GM10847 (cell line): ENCODE data around the gene XRCC5.

Experiments used
- POLR2A ChIP-seq: IDR thresholded peaks from 2 replicates; pipeline ENCODE4 v1.6.1; 2011; ENCODE audit not compliant: insufficient read length; ENCODE audit errors: extremely low read depth

Gene XRCC5

GRCh38 chr2:216108967-216109921 lies at the start of gene XRCC5:
XRCC5 (plus strand) TSS chr2:216109348; CDS start chr2:216109437, 89 bp downstream.
- TF ChIP-seq POLR2A: peak; percentile 69

GRCh38 chr2:216064014-216064630 lies 45.0 kb upstream of the XRCC5 start:
- no peak for TF ChIP-seq POLR2A

- TF ChIP-seq POLR2A: no peak
Measured at GRCh38 chr2:216064665-216065064, 44.5 kb upstream of the XRCC5 start.

- no peak for TF ChIP-seq POLR2A
Measured at GRCh38 chr2:216066230-216066629, 42.9 kb upstream of the XRCC5 start.

DNA sequence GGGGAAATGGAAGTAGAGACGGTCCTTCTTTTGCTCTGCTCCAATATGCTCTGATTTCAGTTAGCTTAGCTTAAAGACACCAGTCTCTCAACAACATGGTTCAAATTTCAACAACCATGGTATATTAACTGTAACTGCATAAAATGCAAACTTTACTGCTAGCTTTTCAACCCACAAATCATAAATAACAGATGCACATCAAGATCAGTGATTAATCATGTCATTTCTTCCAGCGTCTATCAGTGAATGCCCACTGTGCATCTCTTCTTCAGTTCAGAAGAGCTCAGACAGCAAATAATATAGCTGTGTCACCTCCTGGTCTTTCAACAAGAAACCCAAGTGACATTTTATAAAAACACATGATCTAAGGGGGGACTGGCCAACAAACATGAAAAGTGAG lies 40.1 kb upstream of the XRCC5 start:
- no peak for TF ChIP-seq POLR2A

- TF ChIP-seq POLR2A: no peak
Measured at GRCh38 chr2:216070195-216070594, 39.0 kb upstream of the XRCC5 start.

GRCh38 chr2:216071111-216071851 lies 37.9 kb upstream of the XRCC5 start:
- no peak for TF ChIP-seq POLR2A

- no peak for TF ChIP-seq POLR2A
Measured at GRCh38 chr2:216072473-216072872, 36.7 kb upstream of the XRCC5 start.

DNA sequence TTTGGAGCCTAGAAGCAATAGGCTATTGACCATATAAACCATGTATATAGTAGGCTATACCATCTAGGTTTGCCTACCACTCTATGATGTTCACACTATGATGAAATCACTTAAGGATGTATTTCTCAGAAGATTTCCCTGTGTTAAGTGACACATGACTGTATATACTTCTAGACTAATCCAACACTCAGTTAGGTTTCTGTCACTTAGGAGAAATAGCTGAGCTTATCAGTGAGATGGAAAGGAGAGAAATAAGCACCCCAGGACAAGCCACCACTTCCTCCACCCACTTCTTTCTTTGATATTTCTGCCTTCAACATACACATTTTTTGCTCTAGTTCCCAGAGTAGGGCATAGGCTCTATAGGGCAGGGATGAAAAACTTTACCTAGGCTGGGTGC lies 35.4 kb upstream of the XRCC5 start:
- TF ChIP-seq POLR2A: no peak

GRCh38 chr2:216074380-216074779 lies 34.8 kb upstream of the XRCC5 start:
- no peak for TF ChIP-seq POLR2A

DNA sequence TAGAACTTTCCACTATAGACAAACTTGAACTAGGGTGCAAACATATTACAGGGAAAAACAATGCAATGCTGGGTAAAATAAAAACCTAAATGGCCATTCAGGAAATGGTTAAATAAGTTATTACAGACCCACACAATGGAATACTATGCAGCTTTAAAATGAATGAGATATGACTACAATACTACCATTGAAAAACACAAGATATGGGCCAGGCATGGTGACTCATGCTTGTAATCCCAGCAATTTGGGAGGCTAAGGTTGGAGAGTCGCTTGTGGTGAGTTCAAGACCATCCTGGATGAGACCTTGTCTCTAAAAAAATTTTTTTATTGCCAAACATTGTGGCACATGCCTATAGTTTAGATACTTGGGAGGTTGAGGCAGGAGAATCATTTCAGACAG lies 34.4 kb upstream of the XRCC5 start:
- TF ChIP-seq POLR2A: no peak

GRCh38 chr2:216075510-216076485 lies 33.4 kb upstream of the XRCC5 start:
- TF ChIP-seq POLR2A: no peak

DNA sequence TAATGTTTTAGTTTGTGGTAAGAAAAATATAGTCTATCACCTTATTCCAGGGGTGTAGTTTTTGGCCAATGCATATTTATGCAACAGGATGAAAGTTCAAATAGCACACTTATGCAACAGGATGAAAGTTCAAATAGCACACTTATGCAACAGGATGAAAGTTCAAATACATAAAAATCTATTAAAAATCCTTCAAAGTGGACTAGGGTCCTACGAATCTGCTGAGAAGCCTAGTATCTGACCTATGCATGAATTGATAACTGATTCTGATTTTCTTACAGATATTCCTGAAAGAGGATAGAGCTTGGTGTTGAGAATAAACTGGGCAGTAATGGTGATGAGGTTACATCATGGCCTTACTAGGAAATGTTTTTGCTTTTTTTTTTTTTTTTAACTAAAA lies 30.4 kb upstream of the XRCC5 start:
- TF ChIP-seq POLR2A: no peak

DNA sequence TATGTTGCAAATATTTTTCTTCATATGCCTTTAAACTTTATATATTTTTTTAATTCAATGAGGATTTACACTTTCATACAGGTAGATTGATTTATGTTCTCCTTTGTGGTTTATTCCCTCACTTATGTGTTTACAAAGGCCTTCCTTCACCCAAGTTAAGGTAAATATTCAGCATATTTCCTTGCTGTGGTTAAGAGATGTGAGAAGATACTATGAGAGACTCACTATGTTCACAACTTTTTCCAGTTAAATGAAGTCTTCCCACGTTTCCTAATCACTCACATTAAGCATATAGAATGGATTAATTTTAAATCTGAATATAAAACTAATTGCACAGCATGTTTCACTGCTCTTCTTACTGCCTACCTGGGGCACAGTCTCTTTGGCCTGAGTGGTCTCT lies 28.1 kb upstream of the XRCC5 start:
- no peak for TF ChIP-seq POLR2A
